Upper lobe of left lung (tissue), 4 donors: Measurements from ENCODE around the gene SCFD2.

Experiments used
- CTCF ChIP-seq, 6 experiments: fragments of 450-650 bp in 4 of 6; fragments of 200-600 bp in 2 of 6; sonication (generic) in 2 of 6; IDR thresholded peaks; one replicate each; pipeline ENCODE4 v1.5.1; 2016 to 2019; ENCODE audit warnings: antibody characterized with exemption in 6 of 6
- EP300 ChIP-seq, 4 donors: sonication (generic); formaldehyde crosslinking; IDR thresholded peaks; one replicate each; pipeline ENCODE4 v1.5.1; 2017; ENCODE audit warnings: antibody characterized with exemption in 4 of 4, control low read depth in 2 of 4
- POLR2A ChIP-seq, 4 donors: fragments of 450-650 bp; IDR thresholded peaks; one replicate each; pipeline ENCODE4 v1.5.1; 2016 to 2017; ENCODE audit warnings: antibody characterized with exemption in 4 of 4, mild to moderate bottlenecking in 2 of 4
- POLR2AphosphoS5 ChIP-seq, 2 donors: sonication (generic); formaldehyde crosslinking; IDR thresholded peaks; one replicate each; pipeline ENCODE4 v1.5.1; 2017; ENCODE audit warnings: antibody characterized with exemption in 2 of 2

GRCh38 chr4:53066155-53066554, 299.7 kb downstream of the SCFD2 start:
- TF ChIP-seq CTCF (IDR thresholded peaks at IDR 0.05) (no peak), POLR2A (IDR thresholded peaks at IDR 0.05) (no peak), EP300 (IDR thresholded peaks at IDR 0.05) (no peak), POLR2AphosphoS5 (IDR thresholded peaks at IDR 0.05) (no peak)
